Caco-2 (cell line): ENCODE results near the gene NFATC2. TPM values are rescaled to one million over a fixed set of nuclear protein-coding genes. Genes with fewer than 3 reads are reported as not detected.

Experiments used
- BruUV-seq: library from RNA; stranded (reverse); fragments of 400-500 nt; replicated peaks from 2 replicates; lab custom pipeline; 2021; lab: Mats Ljungman, UMichigan
- CTCF ChIA-PET: fragments of 300-600 bp; sonication (Branson Sonifier 250); formaldehyde crosslinking; loops from one replicate; lab custom pipeline; 2022; ENCODE audit warnings: antibody characterized with exemption; lab: Charles Lee
- POLR2A ChIA-PET: fragments of 300-600 bp; sonication (Branson Sonifier 250); formaldehyde crosslinking; loops from one replicate; lab custom pipeline; 2022; ENCODE audit warnings: antibody characterized with exemption; lab: Charles Lee
- DNase-seq, 2 experiments: peaks; one replicate each; pipeline versions ENCODE4 v3.0.0 to v3.0.0-alpha.2; 2020 to 2022
- H3K27me3 ChIP-seq: replicated peaks from 2 replicates; pipeline ENCODE4 v1.6.0; 2011; ENCODE audit warnings: low read length; ENCODE audit not compliant: control insufficient read depth, insufficient read depth
- H3K36me3 ChIP-seq: 2 replicates; pipeline ENCODE4 v1.5.1; 2011; ENCODE audit warnings: low read length; ENCODE audit not compliant: control insufficient read depth, insufficient read depth
- H3K4me1 ChIP-seq: fragments of 250-450 bp; sonication (Bioruptor Pico); 2 replicates; pipeline ENCODE4 v1.5.1; 2020; ENCODE audit warnings: mild to moderate bottlenecking
- H3K4me3 ChIP-seq: 2 replicates; pipeline ENCODE4 v1.5.1; 2011; ENCODE audit warnings: low read depth, mild to moderate bottlenecking, control low read depth, low read length
- H3K9me3 ChIP-seq: fragments of 250-450 bp; sonication (Bioruptor Pico); 2 replicates; pipeline ENCODE4 v1.5.1; 2020; ENCODE audit warnings: mild to moderate bottlenecking, moderate library complexity
- H3K27ac Mint-ChIP-seq: one replicate; pipeline ENCODE4 v1.8.0; 2022; ENCODE audit warnings: mixed read lengths; ENCODE audit not compliant: unreplicated experiment
- H3K27me3 Mint-ChIP-seq: one replicate; pipeline ENCODE4 v1.8.0; 2022; ENCODE audit warnings: mixed read lengths; ENCODE audit not compliant: insufficient read depth, unreplicated experiment
- H3K36me3 Mint-ChIP-seq: one replicate; pipeline ENCODE4 v1.8.0; 2022; ENCODE audit warnings: mild to moderate bottlenecking, mixed read lengths; ENCODE audit not compliant: insufficient read depth, unreplicated experiment
- H3K4me1 Mint-ChIP-seq: one replicate; pipeline ENCODE4 v1.8.0; 2022; ENCODE audit warnings: low read depth, mixed read lengths; ENCODE audit not compliant: unreplicated experiment
- H3K4me3 Mint-ChIP-seq: one replicate; pipeline ENCODE4 v1.8.0; 2022; ENCODE audit warnings: mild to moderate bottlenecking, moderate library complexity, mixed read lengths; ENCODE audit not compliant: unreplicated experiment
- H3K9me3 Mint-ChIP-seq: one replicate; pipeline ENCODE4 v1.8.0; 2022; ENCODE audit warnings: mixed read lengths; ENCODE audit not compliant: unreplicated experiment
- CTCF ChIP-seq, 2 experiments: fragments of 200-600 bp in 1 of 2; IDR thresholded peaks; 1 replicate in 1 of 2; 2 replicates in 1 of 2; pipeline versions ENCODE4 v1.5.1 to v1.8.0; 2011 to 2022; ENCODE audit warnings: antibody characterized with exemption in 1 of 2, control low read depth in 1 of 2, inconsistent platforms in 1 of 2, low read depth in 1 of 2, low read length in 1 of 2, mild to moderate bottlenecking in 1 of 2, moderate library complexity in 1 of 2; ENCODE audit not compliant: insufficient read depth in 1 of 2, severe bottlenecking in 1 of 2, unreplicated experiment in 1 of 2
- intact Hi-C: fragments of 100-400 bp; cut with micrococcal nuclease; formaldehyde crosslinking; loops from one replicate; pipeline ENCODE4 v1.10.0; 2022; ENCODE audit not compliant: unreplicated experiment
- total RNA-seq: library from RNA; stranded (reverse); gene quantifications from 2 replicates; pipeline ENCODE4 v1.2.3, GENCODE V29; 2022

The NFATC2 gene
- total RNA-seq, 1 experiment from 2014 or later, result 20.8 TPM

GRCh38 chr20:51503376-51503775 is 39.1 kb downstream of the NFATC2 start:
- CTCF ChIA-PET, result interaction anchor here (1.0 kb wide), 1 partner anchor 75 kb away, joined by 3 read pairs; no protein-coding TSS in a partner anchor
- Histone ChIP-seq H3K36me3 (no peaks in the 10 kb centered on the region), H3K4me1 (peaks cover 11% of the 10 kb centered on the region), H3K4me3 (no peak overlapping the region), H3K27me3 (no peaks in the 10 kb centered on the region), H3K9me3 (no peaks in the 10 kb centered on the region)
- Mint-ChIP-seq H3K27ac (no peak overlapping the region), H3K36me3 (peaks cover 7% of the 10 kb centered on the region), H3K4me3 (no peak overlapping the region), H3K27me3 (no peaks in the 10 kb centered on the region), H3K9me3 (no peaks in the 10 kb centered on the region), H3K4me1 (peaks cover 8% of the 10 kb centered on the region)
- POLR2A ChIA-PET, result no interaction called here
- no peak for DNase-seq
- no TSS peak for BruUV-seq
- intact Hi-C loops, result loop anchor here (2.0 kb wide), 1 partner anchor 37 kb away; no protein-coding TSS in a partner anchor
- TF ChIP-seq CTCF (IDR thresholded peaks at IDR 0.05; ENCODE audit: insufficient read depth in 1 of 2, low read depth in 1 of 2, low read length in 1 of 2, severe bottlenecking in 1 of 2, unreplicated experiment in 1 of 2), result no peak

GRCh38 chr20:51500936-51501335 is 41.6 kb downstream of the NFATC2 start:
- no peaks in the 10 kb centered on the region for H3K36me3 ChIP-seq
- POLR2A ChIA-PET, result no interaction called here
- no peak overlapping the region for H3K4me3 ChIP-seq
- intact Hi-C loops, result no loop called here
- Mint-ChIP-seq H3K4me1 (peaks cover 24% of the 10 kb centered on the region), H3K27ac (no peak overlapping the region), H3K36me3 (peaks cover 7% of the 10 kb centered on the region), H3K27me3 (no peaks in the 10 kb centered on the region), H3K9me3 (no peaks in the 10 kb centered on the region), H3K4me3 (no peak overlapping the region)
- no peaks in the 10 kb centered on the region for H3K27me3 ChIP-seq
- no peak for TF ChIP-seq CTCF (IDR thresholded peaks at IDR 0.05; ENCODE audit: insufficient read depth in 1 of 2, low read depth in 1 of 2, low read length in 1 of 2, severe bottlenecking in 1 of 2, unreplicated experiment in 1 of 2)
- peaks cover 24% of the 10 kb centered on the region for H3K4me1 ChIP-seq
- no peak for DNase-seq
- no peaks in the 10 kb centered on the region for H3K9me3 ChIP-seq
- CTCF ChIA-PET, result interaction anchor here (1.2 kb wide), 1 partner anchor 115 kb away, joined by 3 read pairs; no protein-coding TSS in a partner anchor
- no TSS peak for BruUV-seq

GRCh38 chr20:51500311-51500710 is 42.2 kb downstream of the NFATC2 start:
- H3K4me1 Mint-ChIP-seq, result peaks cover 27% of the 10 kb centered on the region
- H3K36me3 ChIP-seq, result no peaks in the 10 kb centered on the region
- intact Hi-C loops, result no loop called here
- ChIA-PET POLR2A (no interaction called here), CTCF (interaction anchor here (0.7 kb wide), 1 partner anchor 10 kb away, joined by 3 read pairs; no protein-coding TSS in a partner anchor)
- peaks cover 25% of the 10 kb centered on the region for H3K4me1 ChIP-seq
- no peak for DNase-seq
- BruUV-seq, result no TSS peak
- no peak overlapping the region for H3K4me3 ChIP-seq
- no peaks in the 10 kb centered on the region for H3K9me3 Mint-ChIP-seq
- H3K36me3 Mint-ChIP-seq, result peaks cover 5% of the 10 kb centered on the region
- no peak overlapping the region for H3K4me3 Mint-ChIP-seq
- no peaks in the 10 kb centered on the region for H3K27me3 Mint-ChIP-seq
- no peaks in the 10 kb centered on the region for H3K27me3 ChIP-seq
- no peak overlapping the region for H3K27ac Mint-ChIP-seq
- no peaks in the 10 kb centered on the region for H3K9me3 ChIP-seq
- no peak for TF ChIP-seq CTCF (IDR thresholded peaks at IDR 0.05; ENCODE audit: insufficient read depth in 1 of 2, low read depth in 1 of 2, low read length in 1 of 2, severe bottlenecking in 1 of 2, unreplicated experiment in 1 of 2)
